Testis (tissue), 2 donors: ENCODE measurements around the gene STX17.

ENCODE experiments used
- CTCF ChIP-seq, 3 experiments: fragments of 450-650 bp in 2 of 3; fragments of 200-600 bp in 1 of 3; sonication (generic) in 1 of 3; IDR thresholded peaks; one replicate each; pipeline ENCODE4 v1.5.1; 2016 to 2019; ENCODE audit warnings: antibody characterized with exemption in 3 of 3, mild to moderate bottlenecking in 2 of 3, moderate library complexity in 1 of 3
- POLR2A ChIP-seq: fragments of 450-650 bp; IDR thresholded peaks from one replicate; pipeline ENCODE4 v1.6.1; 2017; ENCODE audit warnings: antibody characterized with exemption, mild to moderate bottlenecking, moderate library complexity

GRCh38 chr9:99980598-99980997 lies 74.1 kb downstream of the STX17 start:
- TF ChIP-seq CTCF (IDR thresholded peaks at IDR 0.05) (no peak), POLR2A (no peak)
